Pancreas (tissue), 10 donors: Measurements from ENCODE around the gene KIF24. TPM values are rescaled to one million over a fixed set of nuclear protein-coding genes. Genes with fewer than 3 reads are reported as not detected.
"Not testable (repeated sequence)": the region's sequence is repeated elsewhere in the genome, so short reads cannot be mapped to it uniquely, and the experiment has no call there.

Experiments
- ATAC-seq, 4 donors: fragments of 200-7000 bp; cut with Tn5 transposase; one replicate each; pipeline versions ENCODE4 v1.8.0 to v1.9.1; 2020; ENCODE audit warnings: mild to moderate bottlenecking in 4 of 4, moderate library complexity in 4 of 4
- DNase-seq, 6 donors: peaks; one replicate each; pipeline ENCODE4 v3.0.0-alpha.2; 2020
- FAIRE-seq: peaks from 2 replicates; lab custom pipeline; 2012; peaks lifted over from hg19 to GRCh38; lab: Jason Lieb, UNC
- H3K27ac ChIP-seq, 4 donors: fragments of 200-600 bp; sonication (generic); 1 replicate in 3 of 4; 2 replicates in 1 of 4; pipeline versions ENCODE4 v1.5.0 to v1.8.0; 2020
- H3K27me3 ChIP-seq, 4 donors: fragments of 200-600 bp; one replicate each; pipeline ENCODE4 v1.8.0; 2021
- H3K36me3 ChIP-seq, 3 donors: fragments of 200-600 bp; sonication (generic) in 1 of 3; one replicate each; pipeline versions ENCODE4 v1.5.0 to v1.8.0; 2020 to 2021
- H3K4me1 ChIP-seq, 3 donors: fragments of 200-600 bp; one replicate each; pipeline ENCODE4 v1.8.0; 2021
- H3K4me3 ChIP-seq, 4 donors: fragments of 200-600 bp; sonication (generic) in 2 of 4; one replicate each; pipeline versions ENCODE4 v1.5.0 to v1.8.0; 2020 to 2021
- H3K9me3 ChIP-seq, 4 donors: fragments of 200-600 bp; one replicate each; pipeline ENCODE4 v1.8.0; 2021
- WGBS, 2 donors: extraction: QIAGEN DNeasy Blood & Tissue Kit; methylation state at CpG; one replicate each; pipeline ENCODE4 v1.1.7; 2013; 5-methylcytosine and 5-hydroxymethylcytosine counted together
- intact Hi-C, 3 donors: fragments of 100-400 bp; cut with DNase I; formaldehyde crosslinking; loops; one replicate each; pipeline versions ENCODE4 v1.11.1 to v1.14.2; 2022
- polyA plus RNA-seq, 2 donors: library from polyadenylated mRNA; stranded (reverse); fragments of 200-250 nt; gene quantifications; one replicate each; pipeline ENCODE4 v1.2.3, GENCODE V29; 2013
- total RNA-seq, 6 donors: library from RNA; stranded (reverse); fragmentation: NEBNext Ultra II Directional in 4 of 6; extraction: Animal tissue kit (Norgen Biotek cat#: 25700) in 4 of 6; gene quantifications; one replicate each; pipeline versions ENCODE4 v1.2.1 to v1.2.4, GENCODE V29; 2021 to 2023
- TF ChIP-seq, protein P1 (sequence below), 4 donors: fragments of 200-600 bp; sonication (generic) in 3 of 4; IDR thresholded peaks; one replicate each; pipeline versions ENCODE4 v1.5.0 to v1.8.0; 2021; ENCODE audit warnings: antibody characterized with exemption in 4 of 4
- donor health status: healthy with polysubstance abuse.
- donor health status: DM: no; HTN: no; CAD: no; lungs with moderate emphysema.
- donor health status: DM: no; HTN: no; CAD: no.
- donor health status: control.
- donor health status: control.
- donor health status: Bipolar disorder and iron deficiency.
- donor health status: DM: yes; HTN: yes; CAD: no.
- donor health status: DM: no; HTN: no; CAD: no.
- donor health status: DM: no; HTN: no; CAD: no.
- donor health status: DM: yes; HTN: yes; CAD: no.

KIF24 gene
- total and polyA plus RNA-seq, 8 donors, result 0.37 to 0.69 (median 0.47) TPM

DNA sequence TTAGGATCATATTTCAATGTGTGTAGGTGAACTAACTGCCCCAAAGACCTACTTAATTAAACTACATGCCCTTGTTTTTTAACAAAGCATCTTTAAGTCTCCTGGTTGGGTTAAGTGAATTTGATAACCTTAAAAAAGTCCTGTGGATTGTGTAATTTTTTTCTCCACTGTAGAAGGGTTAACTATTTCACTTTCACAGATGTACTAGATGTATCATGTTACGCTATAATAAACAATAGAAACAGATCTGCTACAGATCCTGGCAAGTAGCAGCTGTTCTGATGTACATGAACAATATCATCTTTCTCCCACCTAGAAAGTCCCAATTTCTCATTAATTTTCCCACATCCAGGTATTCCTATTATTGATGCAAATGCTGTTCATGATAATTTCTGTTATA, 18.9 kb downstream of the KIF24 start:
- Histone ChIP-seq H3K9me3 (no peaks in the 10 kb centered on the region), H3K4me1 (no peaks in the 10 kb centered on the region), H3K27me3 (no peaks in the 10 kb centered on the region), H3K27ac (no peak overlapping the region), H3K4me3 (no peak overlapping the region), H3K36me3 (no peaks in the 10 kb centered on the region)
- WGBS, 2 donors, result 92 to 95% methylated on average over 1 of the region's 1 CpG
- FAIRE-seq (no peak), DNase-seq (no peak), ATAC-seq (no peak)
- TF ChIP-seq, protein P1, sequence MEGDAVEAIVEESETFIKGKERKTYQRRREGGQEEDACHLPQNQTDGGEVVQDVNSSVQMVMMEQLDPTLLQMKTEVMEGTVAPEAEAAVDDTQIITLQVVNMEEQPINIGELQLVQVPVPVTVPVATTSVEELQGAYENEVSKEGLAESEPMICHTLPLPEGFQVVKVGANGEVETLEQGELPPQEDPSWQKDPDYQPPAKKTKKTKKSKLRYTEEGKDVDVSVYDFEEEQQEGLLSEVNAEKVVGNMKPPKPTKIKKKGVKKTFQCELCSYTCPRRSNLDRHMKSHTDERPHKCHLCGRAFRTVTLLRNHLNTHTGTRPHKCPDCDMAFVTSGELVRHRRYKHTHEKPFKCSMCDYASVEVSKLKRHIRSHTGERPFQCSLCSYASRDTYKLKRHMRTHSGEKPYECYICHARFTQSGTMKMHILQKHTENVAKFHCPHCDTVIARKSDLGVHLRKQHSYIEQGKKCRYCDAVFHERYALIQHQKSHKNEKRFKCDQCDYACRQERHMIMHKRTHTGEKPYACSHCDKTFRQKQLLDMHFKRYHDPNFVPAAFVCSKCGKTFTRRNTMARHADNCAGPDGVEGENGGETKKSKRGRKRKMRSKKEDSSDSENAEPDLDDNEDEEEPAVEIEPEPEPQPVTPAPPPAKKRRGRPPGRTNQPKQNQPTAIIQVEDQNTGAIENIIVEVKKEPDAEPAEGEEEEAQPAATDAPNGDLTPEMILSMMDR (IDR thresholded peaks at IDR 0.05), result no peak
- intact Hi-C loops, result no loop called here

DNA sequence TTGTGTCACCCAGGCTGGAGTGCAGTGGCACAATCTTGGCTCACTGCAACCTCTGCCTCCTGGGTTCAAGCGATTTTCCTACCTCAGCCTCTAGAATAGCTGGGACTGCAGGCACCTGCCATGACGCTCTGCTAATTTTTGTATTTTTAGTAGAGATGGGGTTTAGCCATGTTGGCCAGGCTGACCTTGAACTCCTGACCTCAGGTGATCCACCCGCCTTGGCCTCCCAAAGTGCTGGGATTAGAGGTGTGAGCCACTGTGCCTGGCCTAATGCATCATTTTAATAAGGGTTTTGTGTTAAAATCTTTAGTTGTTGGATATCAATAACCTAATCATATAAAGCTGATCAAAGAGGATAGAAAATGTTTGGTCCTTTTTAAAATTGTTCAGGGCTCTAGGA, 20.8 kb downstream of the KIF24 start:
- H3K4me3 ChIP-seq, H3K36me3 ChIP-seq, intact Hi-C loops, H3K27ac ChIP-seq, H3K9me3 ChIP-seq, H3K4me1 ChIP-seq, H3K27me3 ChIP-seq, FAIRE-seq, ATAC-seq, DNase-seq: not testable (repeated sequence)
- 91 to 97% methylated on average over 3 of the region's 3 CpGs for WGBS, 2 donors

DNA sequence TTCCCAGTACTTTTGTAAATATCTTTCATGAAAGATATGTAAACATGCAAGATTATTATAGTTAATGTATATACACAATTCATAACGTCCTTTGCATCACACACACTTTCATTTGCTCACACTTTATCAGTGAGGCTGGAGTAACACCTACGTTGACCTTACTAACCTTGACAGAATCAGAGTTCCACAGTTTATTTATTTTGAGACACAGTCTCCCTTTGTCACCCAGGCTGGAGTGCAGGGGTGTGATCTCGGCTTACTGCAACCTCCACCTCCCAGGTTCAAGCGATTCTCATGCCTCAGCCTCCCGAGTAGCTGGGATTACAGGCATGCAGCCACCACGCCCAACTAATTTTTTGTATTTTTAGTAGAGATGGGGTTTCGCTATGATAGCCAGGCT, 28.0 kb downstream of the KIF24 start:
- WGBS, 2 donors, result 60 to 61% methylated on average over 7 of the region's 7 CpGs

DNA sequence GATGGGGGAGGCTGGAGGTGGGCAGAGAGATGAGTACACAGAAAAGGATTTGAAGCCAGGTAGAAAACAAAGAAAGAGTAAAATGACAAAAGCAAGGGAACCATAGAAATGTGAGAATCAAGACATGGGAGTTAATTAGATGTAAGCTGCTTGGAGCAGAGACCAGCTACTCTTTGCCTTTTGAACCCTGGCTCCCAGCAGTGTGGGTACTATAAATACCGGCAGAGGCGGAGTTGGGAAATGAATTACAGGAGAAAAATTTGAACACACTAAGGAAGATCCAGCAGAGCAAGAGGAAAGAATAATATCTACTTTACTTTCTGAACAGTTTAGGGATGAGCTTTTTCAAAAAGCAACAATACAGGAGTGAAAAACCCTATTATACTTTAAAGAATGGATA, 36.5 kb downstream of the KIF24 start:
- no peak for DNase-seq
- no peak for FAIRE-seq
- intact Hi-C loops, result no loop called here

More for the DNA sequence above, 28.0 kb downstream of the KIF24 start:
- DNase-seq, H3K4me3 ChIP-seq, H3K9me3 ChIP-seq, H3K36me3 ChIP-seq, H3K27ac ChIP-seq, FAIRE-seq, intact Hi-C loops, ATAC-seq, H3K27me3 ChIP-seq, H3K4me1 ChIP-seq: not testable (repeated sequence)

DNA sequence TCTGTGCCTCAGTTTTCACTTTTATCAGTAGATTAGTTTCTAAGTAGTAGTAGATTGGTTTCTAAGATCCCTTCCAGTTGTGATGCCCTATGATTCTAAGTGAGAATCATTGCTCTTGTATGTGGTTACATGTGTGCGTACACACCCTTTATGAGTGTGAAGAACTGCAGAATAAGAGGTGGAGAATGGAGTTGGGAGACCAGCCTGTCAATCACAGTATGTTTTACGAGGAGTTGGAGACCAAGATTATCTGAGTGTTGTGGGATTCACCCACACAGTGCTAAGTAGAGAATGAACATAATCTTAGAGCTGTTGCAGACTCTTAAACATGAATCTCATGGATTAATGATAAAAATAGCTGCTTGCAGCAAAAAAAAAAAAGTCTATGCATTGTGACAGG, 37.6 kb downstream of the KIF24 start:
- 85 to 86% methylated on average over 2 of the region's 2 CpGs for WGBS, 2 donors
- FAIRE-seq, result no peak

More for the DNA sequence above, 36.5 kb downstream of the KIF24 start:
- H3K4me3 ChIP-seq, result no peak overlapping the region
- H3K27me3 ChIP-seq, result no peaks in the 10 kb centered on the region
- no peak overlapping the region for H3K27ac ChIP-seq
- H3K9me3 ChIP-seq, result no peaks in the 10 kb centered on the region
- H3K4me1 ChIP-seq, result no peaks in the 10 kb centered on the region
- TF ChIP-seq, protein P1 (IDR thresholded peaks at IDR 0.05), result no peak
- no peak for ATAC-seq
- H3K36me3 ChIP-seq, result no peaks in the 10 kb centered on the region
- WGBS, 2 donors, result 71 to 75% methylated on average over 2 of the region's 2 CpGs

DNA sequence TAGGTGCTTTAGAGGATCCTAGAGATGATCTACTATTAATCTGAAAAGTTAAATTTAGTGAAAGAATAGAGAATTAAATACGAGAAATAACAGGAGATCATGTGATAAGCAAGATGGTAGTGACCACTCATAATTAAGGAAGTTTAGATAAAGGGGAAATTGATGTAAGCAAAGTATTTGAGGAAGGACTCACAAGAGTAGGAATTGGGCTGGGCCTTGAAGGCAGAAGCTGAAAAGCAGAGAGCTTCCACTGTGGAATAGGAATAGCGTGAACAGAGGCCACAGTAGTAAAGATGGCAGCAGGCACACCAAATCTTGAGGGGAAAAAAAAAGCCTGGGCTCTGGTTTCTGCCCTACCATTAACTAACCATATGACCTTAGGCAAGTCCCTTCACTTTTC, 38.0 kb downstream of the KIF24 start:
- 85 to 91% methylated on average over 2 of the region's 2 CpGs for WGBS, 2 donors
- H3K36me3 ChIP-seq, result no peaks in the 10 kb centered on the region
- no peaks in the 10 kb centered on the region for H3K27me3 ChIP-seq
- no peaks in the 10 kb centered on the region for H3K4me1 ChIP-seq
- no peak overlapping the region for H3K4me3 ChIP-seq
- intact Hi-C loops, result no loop called here
- DNase-seq, result no peak
- no peak for FAIRE-seq
- ATAC-seq, result peak in 2 of 4 donors; percentile 27 to 47
- no peak overlapping the region for H3K27ac ChIP-seq
- H3K9me3 ChIP-seq, result no peaks in the 10 kb centered on the region
- TF ChIP-seq, protein P1 (IDR thresholded peaks at IDR 0.05), result no peak

More for the DNA sequence above, 37.6 kb downstream of the KIF24 start:
- TF ChIP-seq, protein P1 (IDR thresholded peaks at IDR 0.05), result no peak
- H3K4me3 ChIP-seq, result no peak overlapping the region
- DNase-seq (no peak), ATAC-seq (no peak)
- H3K36me3 ChIP-seq, result no peaks in the 10 kb centered on the region
- intact Hi-C loops, result no loop called here
- no peaks in the 10 kb centered on the region for H3K27me3 ChIP-seq
- no peaks in the 10 kb centered on the region for H3K4me1 ChIP-seq
- H3K9me3 ChIP-seq, result no peaks in the 10 kb centered on the region
- H3K27ac ChIP-seq, result no peak overlapping the region
